ENCODE data around the gene CLEC2L. TPM values are rescaled to one million over a fixed set of nuclear protein-coding genes. Genes with fewer than 3 reads are reported as not detected.

CLEC2L gene
- total RNA-seq, 1 donor from 2014 or later = 0.83 TPM

- ATAC-seq (ENCODE audit: poor library complexity) = no peak
- intact Hi-C loops (cut with DNase I) = no loop called here
- no peak for DNase-seq
Observed at GRCh38 chr7:139511315-139511714, 12.2 kb upstream of the CLEC2L start.

- ATAC-seq (ENCODE audit: poor library complexity) (no peak), DNase-seq (no peak)
- intact Hi-C loops (cut with DNase I) = no loop called here
Observed at GRCh38 chr7:139515266-139515665, 8.2 kb upstream of the CLEC2L start.

GRCh38 chr7:139521439-139521838 lies 2.0 kb upstream of the CLEC2L start:
- DNase-seq (no peak), ATAC-seq (ENCODE audit: poor library complexity) (no peak)
- intact Hi-C loops (cut with DNase I) = no loop called here

GRCh38 chr7:139522830-139523198 lies 671 bp upstream of the CLEC2L start:
- ATAC-seq (ENCODE audit: poor library complexity) (no peak), DNase-seq (no peak)
- intact Hi-C loops (cut with DNase I) = no loop called here

- ATAC-seq (ENCODE audit: poor library complexity) (no peak), DNase-seq (no peak)
- intact Hi-C loops (cut with DNase I) = no loop called here
Observed at GRCh38 chr7:139523968-139524815, 707 bp downstream of the CLEC2L start.

GRCh38 chr7:139525239-139525638 lies 1.8 kb downstream of the CLEC2L start:
- ATAC-seq (ENCODE audit: poor library complexity) (no peak), DNase-seq (no peak)
- intact Hi-C loops (cut with DNase I) = no loop called here

GRCh38 chr7:139525750-139526149 lies 2.3 kb downstream of the CLEC2L start:
- DNase-seq (no peak), ATAC-seq (ENCODE audit: poor library complexity) (no peak)
- intact Hi-C loops (cut with DNase I) = no loop called here

- DNase-seq = no peak
- intact Hi-C loops (cut with DNase I) = no loop called here
- ATAC-seq (ENCODE audit: poor library complexity) = no peak
Observed at GRCh38 chr7:139526578-139527544, 3.4 kb downstream of the CLEC2L start.

GRCh38 chr7:139531094-139531493 lies 7.6 kb downstream of the CLEC2L start:
- intact Hi-C loops (cut with DNase I) = no loop called here
- ATAC-seq (ENCODE audit: poor library complexity) = no peak
- DNase-seq = no peak

- intact Hi-C loops (cut with DNase I) = no loop called here
- no peak for ATAC-seq (ENCODE audit: poor library complexity)
- no peak for DNase-seq
Observed at GRCh38 chr7:139532636-139533155, 9.2 kb downstream of the CLEC2L start.

- intact Hi-C loops (cut with DNase I) = no loop called here
- ATAC-seq (ENCODE audit: poor library complexity) (no peak), DNase-seq (no peak)
Observed at GRCh38 chr7:139534096-139534495, 10.6 kb downstream of the CLEC2L start.

GRCh38 chr7:139534966-139535651 lies 11.6 kb downstream of the CLEC2L start:
- DNase-seq (no peak), ATAC-seq (ENCODE audit: poor library complexity) (no peak)
- intact Hi-C loops (cut with DNase I) = no loop called here

- DNase-seq = no peak
- ATAC-seq (ENCODE audit: poor library complexity) = no peak
- intact Hi-C loops (cut with DNase I) = no loop called here
Observed at GRCh38 chr7:139536152-139536551, 12.7 kb downstream of the CLEC2L start.

- ATAC-seq (ENCODE audit: poor library complexity) (no peak), DNase-seq (no peak)
- intact Hi-C loops (cut with DNase I) = no loop called here
Observed at GRCh38 chr7:139538881-139539635, 15.6 kb downstream of the CLEC2L start.

GRCh38 chr7:139540203-139540602 lies 16.7 kb downstream of the CLEC2L start:
- intact Hi-C loops (cut with DNase I) = no loop called here
- DNase-seq (no peak), ATAC-seq (ENCODE audit: poor library complexity) (no peak)

- ATAC-seq (ENCODE audit: poor library complexity) = no peak
- intact Hi-C loops (cut with DNase I) = no loop called here
- no peak for DNase-seq
Observed at GRCh38 chr7:139541600-139542307, 18.3 kb downstream of the CLEC2L start.

- intact Hi-C loops (cut with DNase I) = no loop called here
- ATAC-seq (ENCODE audit: poor library complexity) = no peak
- no peak for DNase-seq
Observed at GRCh38 chr7:139542308-139543151, 19.0 kb downstream of the CLEC2L start.

Data from Right ventricle myocardium superior (tissue), 1 donor.